ENCODE results near the gene DCX. TPM values are rescaled to one million over a fixed set of nuclear protein-coding genes. Genes with fewer than 3 reads are reported as not detected.

The DCX gene
- total RNA-seq, 1 donor from 2014 or later, result not detected

DNA sequence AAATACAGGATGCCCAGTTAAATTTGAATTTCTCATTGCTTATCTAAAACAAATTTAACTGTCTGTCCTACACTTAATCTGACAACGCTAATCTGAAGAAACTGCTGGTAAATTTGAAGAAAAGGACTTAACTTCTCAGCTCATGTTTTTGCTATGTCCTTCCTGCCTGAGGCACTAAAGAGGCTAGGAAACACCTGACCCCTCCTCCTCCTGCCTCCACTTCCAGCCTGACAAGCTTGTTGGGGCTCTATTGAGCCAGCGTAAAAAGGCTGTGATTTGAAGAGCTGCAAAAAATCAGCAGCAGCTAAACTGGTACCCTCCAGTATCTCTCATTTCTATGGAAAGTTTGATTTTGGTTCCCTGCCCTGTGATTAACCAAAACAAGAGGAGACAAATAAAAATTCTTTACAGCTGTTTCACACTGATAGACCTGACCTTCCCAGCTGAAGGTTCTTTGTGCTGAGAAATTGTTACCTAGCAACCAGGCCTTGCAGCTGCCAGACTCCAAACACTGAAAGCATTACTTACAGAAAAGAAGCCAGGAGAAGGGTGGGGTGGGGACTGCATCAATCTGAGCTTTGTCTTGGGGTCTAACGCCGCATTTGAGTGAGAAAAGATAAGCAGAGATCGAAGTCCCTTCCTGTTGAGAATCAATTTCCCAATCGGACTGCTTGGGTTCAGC, 35.0 kb downstream of the DCX start:
- no peak for TF ChIP-seq POLR2A (IDR thresholded peaks at IDR 0.05)
- TF ChIP-seq, protein P1, sequence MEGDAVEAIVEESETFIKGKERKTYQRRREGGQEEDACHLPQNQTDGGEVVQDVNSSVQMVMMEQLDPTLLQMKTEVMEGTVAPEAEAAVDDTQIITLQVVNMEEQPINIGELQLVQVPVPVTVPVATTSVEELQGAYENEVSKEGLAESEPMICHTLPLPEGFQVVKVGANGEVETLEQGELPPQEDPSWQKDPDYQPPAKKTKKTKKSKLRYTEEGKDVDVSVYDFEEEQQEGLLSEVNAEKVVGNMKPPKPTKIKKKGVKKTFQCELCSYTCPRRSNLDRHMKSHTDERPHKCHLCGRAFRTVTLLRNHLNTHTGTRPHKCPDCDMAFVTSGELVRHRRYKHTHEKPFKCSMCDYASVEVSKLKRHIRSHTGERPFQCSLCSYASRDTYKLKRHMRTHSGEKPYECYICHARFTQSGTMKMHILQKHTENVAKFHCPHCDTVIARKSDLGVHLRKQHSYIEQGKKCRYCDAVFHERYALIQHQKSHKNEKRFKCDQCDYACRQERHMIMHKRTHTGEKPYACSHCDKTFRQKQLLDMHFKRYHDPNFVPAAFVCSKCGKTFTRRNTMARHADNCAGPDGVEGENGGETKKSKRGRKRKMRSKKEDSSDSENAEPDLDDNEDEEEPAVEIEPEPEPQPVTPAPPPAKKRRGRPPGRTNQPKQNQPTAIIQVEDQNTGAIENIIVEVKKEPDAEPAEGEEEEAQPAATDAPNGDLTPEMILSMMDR (IDR thresholded peaks at IDR 0.05), result no peak
- no peak for TF ChIP-seq POLR2AphosphoS5 (IDR thresholded peaks at IDR 0.05; ENCODE audit: insufficient read depth in 1 of 2, low read depth in 1 of 2)
- no peaks in the 10 kb centered on the region for H3K9me3 ChIP-seq
- H3K27ac ChIP-seq, result no peak overlapping the region
- no peak for DNase-seq (ENCODE audit: extremely low spot score in 2 of 2)
- intact Hi-C loops (cut with DNase I), result no loop called here
- H3K27me3 ChIP-seq, result no peaks in the 10 kb centered on the region
- H3K36me3 ChIP-seq, result no peaks in the 10 kb centered on the region
- H3K4me1 ChIP-seq, result no peaks in the 10 kb centered on the region
- H3K4me3 ChIP-seq, result no peak overlapping the region

DNA sequence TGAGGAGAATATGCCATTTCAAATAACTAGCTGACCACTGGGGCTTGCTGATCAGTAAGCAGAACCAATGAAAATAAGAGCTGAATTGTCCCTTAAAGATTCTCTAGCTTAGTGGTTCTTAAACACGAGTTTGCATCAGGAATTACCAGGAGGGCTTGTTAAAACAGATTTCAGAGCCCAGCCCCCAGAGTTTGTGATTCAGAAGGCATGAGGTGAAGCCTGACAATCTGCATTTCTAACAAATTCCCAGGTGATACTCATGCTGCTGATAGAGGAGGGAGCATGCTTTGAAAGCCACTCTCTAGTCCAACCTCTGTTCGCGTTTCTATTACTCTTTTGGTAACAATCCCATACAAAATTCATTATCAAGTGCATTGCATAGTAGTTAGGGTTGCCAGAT, 35.5 kb downstream of the DCX start:
- TF ChIP-seq POLR2A (IDR thresholded peaks at IDR 0.05) (no peak), POLR2AphosphoS5 (IDR thresholded peaks at IDR 0.05; ENCODE audit: insufficient read depth in 1 of 2, low read depth in 1 of 2) (no peak)
- TF ChIP-seq, protein P1 (IDR thresholded peaks at IDR 0.05), result no peak
- Histone ChIP-seq H3K4me3 (no peak overlapping the region), H3K27ac (no peak overlapping the region), H3K4me1 (no peaks in the 10 kb centered on the region), H3K9me3 (no peaks in the 10 kb centered on the region), H3K27me3 (no peaks in the 10 kb centered on the region), H3K36me3 (no peaks in the 10 kb centered on the region)
- intact Hi-C loops (cut with DNase I), result no loop called here
- no peak for DNase-seq (ENCODE audit: extremely low spot score in 2 of 2)

DNA sequence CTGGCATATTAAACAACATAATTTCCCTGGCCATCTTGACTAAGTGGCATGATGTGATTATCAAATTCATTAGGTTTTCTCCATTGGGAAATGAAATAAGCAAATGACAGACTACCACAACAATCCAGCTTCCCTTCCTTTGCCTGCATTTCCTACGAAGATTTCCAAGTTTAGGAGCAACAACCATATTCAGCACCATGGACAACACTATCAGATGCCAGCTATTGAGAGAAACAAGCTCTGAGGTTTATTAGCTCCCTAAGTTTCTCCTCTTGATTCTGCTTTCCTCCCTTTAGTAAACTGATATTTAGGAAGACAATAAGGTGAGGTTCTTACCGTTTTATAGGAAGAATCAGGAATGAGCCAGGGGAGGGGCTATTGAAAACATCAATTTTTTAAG, 36.2 kb downstream of the DCX start:
- TF ChIP-seq POLR2A (IDR thresholded peaks at IDR 0.05) (no peak), POLR2AphosphoS5 (IDR thresholded peaks at IDR 0.05; ENCODE audit: insufficient read depth in 1 of 2, low read depth in 1 of 2) (no peak)
- TF ChIP-seq, protein P1 (IDR thresholded peaks at IDR 0.05), result no peak
- Histone ChIP-seq H3K27me3 (no peaks in the 10 kb centered on the region), H3K4me1 (no peaks in the 10 kb centered on the region), H3K27ac (no peak overlapping the region), H3K36me3 (no peaks in the 10 kb centered on the region), H3K9me3 (no peaks in the 10 kb centered on the region), H3K4me3 (no peak overlapping the region)
- intact Hi-C loops (cut with DNase I), result no loop called here
- DNase-seq (ENCODE audit: extremely low spot score in 2 of 2), result no peak

DNA sequence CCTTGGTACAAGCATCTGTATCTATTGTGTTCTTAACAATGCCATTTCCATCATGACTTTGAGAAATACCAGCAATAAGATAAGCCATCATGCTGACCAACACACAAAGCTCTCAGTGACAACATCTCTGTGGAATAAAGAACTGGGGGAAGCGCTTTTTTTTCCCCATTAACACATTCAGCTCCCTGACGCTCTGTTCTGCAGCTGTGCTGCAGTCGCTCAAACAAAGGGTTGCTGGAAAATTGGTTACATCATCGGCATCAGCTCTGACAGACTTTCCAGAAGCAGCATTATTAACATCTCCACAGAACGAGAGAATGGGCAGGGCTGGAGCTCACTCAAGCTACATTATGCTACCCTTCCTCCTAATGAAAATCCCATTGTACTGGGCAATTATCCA, 39.9 kb downstream of the DCX start:
- Histone ChIP-seq H3K4me1 (no peaks in the 10 kb centered on the region), H3K27ac (no peak overlapping the region), H3K9me3 (no peaks in the 10 kb centered on the region), H3K4me3 (no peak overlapping the region), H3K27me3 (no peaks in the 10 kb centered on the region), H3K36me3 (no peaks in the 10 kb centered on the region)
- no peak for DNase-seq (ENCODE audit: extremely low spot score in 2 of 2)
- TF ChIP-seq POLR2AphosphoS5 (IDR thresholded peaks at IDR 0.05; ENCODE audit: insufficient read depth in 1 of 2, low read depth in 1 of 2) (no peak), POLR2A (IDR thresholded peaks at IDR 0.05) (no peak)
- TF ChIP-seq, protein P1 (IDR thresholded peaks at IDR 0.05), result no peak
- intact Hi-C loops (cut with DNase I), result no loop called here

DNA sequence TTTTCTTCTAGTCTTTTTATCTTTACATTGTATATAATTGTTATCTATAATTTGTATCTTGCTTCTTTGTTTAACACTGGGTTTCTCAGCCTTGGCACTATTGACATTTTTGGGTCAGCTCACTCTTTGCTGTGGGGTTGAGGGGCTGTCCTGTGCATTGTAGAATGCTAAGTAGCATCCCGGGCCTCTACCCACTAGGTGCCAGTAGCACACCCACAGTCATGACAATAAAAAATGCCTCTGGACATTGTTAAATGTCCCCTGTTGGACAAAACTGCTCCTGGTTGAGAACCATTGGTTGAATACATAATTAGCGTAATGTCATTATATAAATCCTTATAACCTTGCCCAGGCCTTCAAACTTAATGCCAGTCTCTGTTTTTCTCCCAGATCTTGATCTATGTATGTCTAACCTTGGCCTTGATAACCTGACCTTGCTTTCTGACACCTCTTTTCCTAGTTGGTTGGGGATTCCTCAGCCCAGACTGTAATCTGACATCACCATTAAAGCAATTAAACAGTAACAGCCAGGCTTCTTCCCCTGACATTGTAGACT, 46.1 kb downstream of the DCX start:
- Histone ChIP-seq H3K27ac (no peak overlapping the region), H3K36me3 (no peaks in the 10 kb centered on the region), H3K27me3 (no peaks in the 10 kb centered on the region), H3K9me3 (no peaks in the 10 kb centered on the region), H3K4me1 (no peaks in the 10 kb centered on the region), H3K4me3 (no peak overlapping the region)
- DNase-seq (ENCODE audit: extremely low spot score in 2 of 2), result no peak
- no peak for TF ChIP-seq POLR2A (IDR thresholded peaks at IDR 0.05)
- TF ChIP-seq POLR2AphosphoS5 (IDR thresholded peaks at IDR 0.05; ENCODE audit: insufficient read depth in 1 of 2, low read depth in 1 of 2), result no peak
- TF ChIP-seq, protein P1 (IDR thresholded peaks at IDR 0.05), result no peak
- intact Hi-C loops (cut with DNase I), result no loop called here
